HG02852 (cell line): Measurements from ENCODE around the gene CACNA1F.
A peak's percentile ranks its signal among the peaks of the same experiment; 100 is the strongest.

Experiments
- ATAC-seq: cut with Tn5 transposase; IDR thresholded peaks from one replicate; pipeline ENCODE4 v1.9.1; 2021; ENCODE audit warnings: mild to moderate bottlenecking, moderate library complexity; ENCODE audit not compliant: unreplicated experiment

The CACNA1F gene

DNA sequence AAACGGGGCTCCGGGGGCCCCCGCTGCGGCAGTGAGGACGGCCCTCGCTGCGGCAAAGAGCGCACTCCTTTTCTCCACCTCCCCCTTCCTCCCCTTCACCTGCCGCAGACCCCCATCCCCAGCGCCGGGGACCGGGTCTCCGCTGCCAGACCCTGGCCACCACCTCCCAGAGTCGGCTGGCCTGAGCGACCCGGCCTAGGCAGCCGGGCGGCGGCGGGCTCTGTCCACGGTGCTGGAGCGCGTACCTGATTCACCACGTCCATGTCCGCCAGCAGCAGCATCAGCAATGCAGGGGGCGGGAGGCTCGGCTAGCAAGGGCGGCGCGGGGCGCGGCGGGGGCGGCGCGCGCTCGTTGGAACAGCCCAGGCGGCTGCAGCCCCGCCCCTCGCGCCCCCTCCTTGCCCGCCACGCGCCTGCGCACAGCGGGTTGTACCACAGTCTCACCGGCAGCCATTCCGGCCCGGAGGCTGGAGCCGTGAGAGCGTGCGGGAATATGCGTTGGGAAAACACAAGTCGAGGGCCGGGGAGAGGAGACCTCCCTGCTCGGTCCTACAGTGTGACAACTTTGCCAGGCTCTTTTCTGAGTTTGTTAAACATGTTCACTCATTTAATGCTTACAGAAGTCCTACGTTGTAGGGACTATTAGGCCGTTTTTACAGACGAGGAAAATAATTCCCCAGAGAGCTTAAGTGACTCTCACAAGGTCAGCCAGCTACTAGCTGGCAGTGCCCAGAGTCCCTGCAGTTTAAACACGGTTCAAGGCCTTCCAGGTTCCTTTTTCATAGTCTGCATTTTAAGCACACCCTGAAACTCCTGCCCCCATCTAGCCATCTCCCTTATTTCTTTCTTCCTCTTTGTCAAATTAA, 33.0 kb downstream of the CACNA1F start, which contains the start of gene SYP:
TSS of gene SYP (minus strand) at position 288 of the 866 bp plus-strand sequence. CDS start at position 281, 7 bp downstream.
- ATAC-seq, result peak; percentile 92

DNA sequence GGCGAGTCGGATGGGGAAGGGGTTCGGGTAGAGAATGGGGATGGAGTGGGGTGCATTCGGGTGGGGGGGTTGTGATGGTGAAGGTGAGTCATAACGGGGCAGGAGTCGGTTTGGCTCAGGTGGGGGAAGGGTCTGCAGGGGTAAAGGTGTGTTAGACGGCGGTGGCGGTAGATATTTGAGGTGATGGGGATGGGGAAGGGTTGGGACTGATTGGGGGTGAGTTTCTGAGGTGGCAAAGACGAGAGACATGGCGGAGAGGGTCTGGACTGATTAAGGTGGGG, 33.9 kb downstream of the CACNA1F start:
- ATAC-seq, result no peak

DNA sequence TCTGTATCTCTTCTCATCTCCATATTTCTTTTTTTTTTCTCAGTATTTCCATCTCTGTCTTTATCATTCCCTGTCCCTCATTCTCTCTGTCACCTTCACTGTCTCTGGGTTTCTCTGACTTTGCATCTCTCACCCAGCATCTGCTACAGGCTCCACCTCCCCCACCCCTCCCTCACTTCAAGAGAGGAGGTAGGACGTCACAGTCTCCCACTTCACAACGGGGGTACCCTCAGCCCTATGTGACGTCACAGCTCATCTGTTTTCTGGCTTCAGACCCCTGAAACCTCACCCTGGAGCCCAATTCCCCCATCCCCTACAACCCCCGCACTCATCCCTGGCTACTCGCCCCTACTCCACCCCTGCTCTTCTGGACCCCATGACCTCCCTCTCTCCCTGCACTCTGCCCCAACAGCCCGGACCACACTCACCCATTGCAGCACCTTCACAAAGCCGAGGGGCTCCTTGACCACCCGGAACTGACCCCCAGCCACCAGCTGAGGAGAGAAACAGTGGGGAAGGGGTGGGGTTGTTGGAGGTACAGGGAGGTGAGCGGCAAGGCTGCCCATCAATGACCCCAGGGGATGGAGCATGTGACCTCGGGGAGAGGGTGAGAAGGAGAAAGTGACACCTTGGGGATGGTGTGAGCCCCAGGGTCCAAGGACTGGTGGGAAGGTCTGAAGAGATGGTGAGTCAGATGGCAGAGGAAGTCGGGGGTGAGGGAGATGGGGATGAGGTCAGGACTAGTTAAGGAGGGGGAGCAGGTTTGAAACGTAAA, 34.4 kb downstream of the CACNA1F start:
- no peak for ATAC-seq

- no peak for ATAC-seq
Measured at GRCh38 chrX:49197543-49198087, 35.5 kb downstream of the CACNA1F start.

- no peak for ATAC-seq
Measured at GRCh38 chrX:49193542-49193964, 39.6 kb downstream of the CACNA1F start.

DNA sequence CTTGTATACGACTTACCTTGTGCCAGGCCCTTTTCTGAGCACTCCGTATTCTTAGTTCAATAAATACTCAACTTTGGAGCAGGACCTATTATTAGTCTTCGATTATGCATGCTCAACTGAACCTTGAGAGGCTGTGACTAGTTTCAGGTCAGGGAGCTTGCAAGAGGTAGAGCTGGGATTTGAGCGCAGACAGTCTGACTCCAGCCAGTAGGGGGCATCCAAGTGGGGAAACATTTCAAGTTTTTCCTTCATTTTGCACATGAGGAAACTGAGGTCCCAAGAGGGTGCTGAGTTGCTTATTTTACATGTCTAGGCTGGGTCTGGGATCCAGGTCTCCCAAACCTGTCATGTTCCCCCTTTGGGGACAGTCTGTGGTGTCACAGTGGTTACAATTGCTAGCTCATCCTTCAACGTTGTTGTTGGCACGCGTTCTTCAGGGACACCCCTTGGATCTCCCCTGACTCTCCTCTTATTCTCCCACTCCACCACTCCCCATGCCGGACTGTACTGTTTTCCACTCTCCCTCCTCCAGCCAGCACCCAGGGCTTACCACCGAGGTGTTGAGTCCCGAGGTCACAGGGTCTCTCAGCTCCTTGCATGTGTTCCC, 40.3 kb downstream of the CACNA1F start:
- no peak for ATAC-seq

DNA sequence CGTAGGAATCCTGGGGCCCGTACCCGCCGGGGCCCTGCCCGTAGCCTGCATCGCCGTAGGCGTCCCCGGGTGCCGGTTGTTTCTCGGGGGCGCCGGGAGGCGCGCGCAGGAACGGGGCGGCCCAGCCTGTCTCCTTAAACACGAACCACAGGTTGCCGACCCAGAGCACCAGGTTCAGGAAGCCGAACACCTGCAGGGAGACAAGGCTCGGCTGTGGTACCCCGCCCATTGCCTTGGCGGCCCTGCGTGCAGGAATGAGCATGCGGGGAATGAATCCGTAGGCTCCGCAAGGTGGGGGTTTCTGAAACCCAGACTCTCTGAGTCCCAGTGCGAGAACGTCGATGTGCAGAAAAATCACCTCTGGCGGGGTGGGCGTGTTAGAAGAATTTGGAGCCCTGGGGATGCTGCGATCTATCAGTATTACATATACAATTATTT, 41.5 kb downstream of the CACNA1F start:
- ATAC-seq, result peak; percentile 10

DNA sequence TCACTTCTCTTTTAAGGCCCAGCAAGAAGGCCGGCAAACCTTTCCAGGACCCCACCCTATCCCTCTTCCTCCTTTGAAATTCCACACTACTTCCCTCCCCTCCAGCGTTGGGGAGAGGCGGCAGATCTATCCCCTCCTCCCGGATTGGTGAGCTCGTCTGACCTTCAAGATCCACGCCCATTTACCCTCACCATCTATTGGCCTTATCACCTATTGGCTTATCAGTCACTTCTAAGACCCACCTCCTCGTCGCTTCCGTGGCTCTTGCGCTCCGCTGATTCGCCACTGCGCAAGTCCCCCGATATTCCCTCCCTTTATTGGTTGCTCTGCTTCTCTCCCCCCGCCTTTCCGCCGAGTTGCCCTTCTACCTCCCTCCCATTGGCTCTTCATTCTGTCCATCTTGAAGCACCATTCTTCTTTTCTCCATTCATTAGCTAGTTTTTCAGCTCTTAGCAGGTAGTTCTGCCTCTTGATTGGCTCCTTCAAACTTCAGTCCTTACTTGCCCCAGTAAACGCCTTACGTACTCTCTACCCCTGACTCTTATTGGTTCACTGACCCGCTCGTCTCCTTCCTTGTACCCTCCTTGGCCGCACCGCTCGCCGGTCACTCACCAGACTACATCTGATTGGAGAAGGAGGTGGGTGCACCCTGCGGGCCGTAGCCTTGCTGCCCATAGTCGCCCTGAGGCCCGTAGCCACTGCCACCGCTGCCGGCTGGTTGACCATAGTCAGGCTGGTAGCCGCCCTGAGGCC, 42.1 kb downstream of the CACNA1F start:
- peak; percentile 89 for ATAC-seq

DNA sequence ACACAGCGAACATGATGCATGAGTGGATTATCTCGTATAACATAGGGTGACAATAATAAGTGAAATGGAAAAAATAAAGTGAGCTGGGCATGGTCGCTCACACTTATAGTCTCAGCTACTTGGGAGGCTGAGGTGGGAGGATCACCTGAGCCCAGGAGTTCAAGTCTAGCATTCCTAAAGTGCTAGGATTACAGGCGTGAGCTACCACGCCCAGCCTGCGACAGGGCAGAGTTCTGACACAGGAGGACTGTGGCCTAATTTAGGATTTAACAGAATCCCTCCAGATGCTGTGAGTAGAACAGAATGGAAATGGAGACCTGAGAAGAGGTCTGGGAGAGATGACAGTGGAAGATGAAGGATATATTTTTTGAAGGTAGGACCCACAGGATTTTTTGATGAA, 43.5 kb downstream of the CACNA1F start:
- ATAC-seq, result no peak

- ATAC-seq, result no peak
Measured at GRCh38 chrX:49188468-49189076, 44.6 kb downstream of the CACNA1F start.

GRCh38 chrX:49187526-49187925, 45.6 kb downstream of the CACNA1F start:
- no peak for ATAC-seq

GRCh38 chrX:49187028-49187394, 46.1 kb downstream of the CACNA1F start:
- no peak for ATAC-seq

GRCh38 chrX:49186125-49187027, 46.8 kb downstream of the CACNA1F start, which contains the start of gene PRICKLE3:
Gene PRICKLE3 (minus strand): TSS chrX:49186373. CDS start chrX:49186297, 76 bp downstream.
- no peak for ATAC-seq

DNA sequence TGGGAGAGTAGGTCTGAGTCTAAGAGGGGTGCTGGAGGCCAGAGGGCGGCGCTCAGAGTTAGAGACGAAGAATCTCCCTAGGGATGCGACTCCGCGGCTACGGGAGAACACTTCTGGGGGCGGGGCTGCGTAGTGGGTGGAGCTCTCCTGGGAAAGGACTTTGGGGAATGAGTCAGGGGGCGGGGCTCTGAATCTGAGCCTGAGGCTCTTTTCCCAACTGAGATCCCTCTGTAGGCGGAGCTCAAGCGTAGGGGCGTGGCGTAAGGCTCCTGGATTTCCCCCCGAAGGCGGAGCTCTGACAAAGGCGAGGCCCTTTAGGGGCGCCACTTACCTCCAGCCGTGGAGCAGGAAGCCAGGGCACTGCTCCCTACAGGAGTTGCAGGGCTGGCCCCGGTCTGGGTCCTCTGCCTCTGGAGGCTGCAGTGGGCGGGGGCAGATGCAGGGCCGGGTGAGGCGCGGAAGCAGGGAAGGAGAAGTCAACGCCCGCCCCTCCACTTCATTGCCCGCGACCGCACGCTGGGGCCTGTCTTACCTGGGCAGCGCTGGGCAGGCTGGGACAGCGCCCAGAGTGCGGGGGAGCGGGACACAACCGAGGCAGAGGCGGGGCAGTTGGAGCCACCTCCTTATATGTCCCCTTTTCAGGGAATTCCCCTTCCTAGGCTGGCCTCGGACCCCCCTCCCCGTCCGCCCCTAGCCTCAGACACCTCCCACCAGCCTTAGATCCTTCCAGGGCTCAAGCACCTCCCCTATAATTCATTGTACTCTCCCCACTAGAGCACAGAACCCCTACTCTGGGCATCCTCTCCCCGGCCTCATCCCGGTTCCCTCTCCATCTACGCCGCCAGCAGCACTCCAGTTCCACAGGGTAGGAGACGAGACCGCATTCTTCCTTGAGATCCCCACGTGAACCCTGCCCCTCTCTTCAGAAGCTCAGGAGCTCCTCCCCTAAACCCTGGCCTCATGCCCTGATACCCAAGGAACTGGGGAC, 48.6 kb downstream of the CACNA1F start:
- no peak for ATAC-seq

DNA sequence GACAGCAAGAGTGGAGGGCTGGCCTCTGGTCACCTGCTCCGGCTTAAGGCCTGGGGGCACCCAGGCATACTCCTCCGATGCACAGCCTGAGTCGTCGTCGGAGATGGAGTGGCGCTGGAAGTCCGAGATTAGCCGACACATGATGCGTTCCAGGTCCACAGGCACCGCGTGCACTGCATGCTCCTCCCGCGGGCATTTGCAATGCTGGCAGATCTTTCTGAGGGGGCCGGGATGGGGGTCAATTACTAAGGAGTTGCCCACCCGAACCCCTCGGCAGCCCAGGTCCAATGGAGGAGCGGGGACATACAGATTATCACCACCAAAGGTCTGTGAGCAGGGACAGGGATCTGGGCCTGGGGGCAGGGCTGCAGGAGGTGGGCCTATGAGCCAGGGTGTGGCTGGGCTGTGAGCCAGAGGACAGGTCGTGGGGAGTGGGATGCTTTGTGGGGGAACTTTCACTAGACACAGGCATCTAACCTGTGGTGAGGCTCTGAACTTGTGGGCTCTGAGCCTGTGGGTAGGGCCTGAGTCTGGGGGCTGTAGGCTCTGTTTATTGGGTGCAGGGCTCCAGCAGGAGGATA, 49.3 kb downstream of the CACNA1F start:
- no peak for ATAC-seq

DNA sequence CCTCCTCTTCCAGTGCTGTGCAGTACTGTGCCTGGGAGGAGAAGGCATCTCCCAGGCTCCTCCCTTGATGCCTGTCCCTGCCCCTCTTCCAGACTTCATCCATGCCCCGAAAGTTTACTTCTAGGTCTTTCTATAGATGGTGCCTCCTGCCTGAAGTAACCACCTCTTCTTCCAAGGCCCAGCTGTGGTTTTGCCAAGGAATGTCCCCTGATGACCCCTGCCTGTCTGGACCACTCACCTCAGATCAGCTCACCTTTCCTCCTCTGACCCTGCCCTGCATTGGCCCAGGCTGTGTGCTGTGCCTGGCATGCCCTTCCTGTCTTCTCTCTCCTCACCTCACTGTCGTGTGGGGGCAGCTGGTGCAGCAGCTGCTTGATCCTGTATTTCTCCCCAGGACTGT, 53.8 kb downstream of the CACNA1F start:
- no peak for ATAC-seq

DNA sequence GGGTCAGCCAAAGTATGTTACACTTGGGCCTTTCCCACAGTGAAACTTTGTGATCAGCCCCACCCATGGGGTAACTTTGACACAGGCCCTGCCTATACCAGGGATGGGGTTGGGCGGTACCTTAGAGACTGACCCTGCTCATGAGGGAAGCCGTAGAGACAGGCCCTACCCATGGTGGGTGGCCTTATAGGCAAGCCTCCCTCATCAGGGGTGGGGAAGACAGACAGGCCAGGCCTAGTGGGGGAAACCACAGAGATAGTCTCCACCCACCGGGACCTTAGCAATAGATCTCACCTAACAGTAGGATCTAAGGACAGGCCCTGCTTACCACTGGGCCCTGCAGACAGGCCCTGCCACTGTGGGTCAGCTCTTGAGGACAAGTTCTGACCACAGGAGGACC, 54.6 kb downstream of the CACNA1F start:
- no peak for ATAC-seq
